ENCODE data around the gene ADAMTS14. TPM values are rescaled to one million over a fixed set of nuclear protein-coding genes. Genes with fewer than 3 reads are reported as not detected.

Gene ADAMTS14
- total RNA-seq, 2 experiments from 2014 or later: not detected

DNA sequence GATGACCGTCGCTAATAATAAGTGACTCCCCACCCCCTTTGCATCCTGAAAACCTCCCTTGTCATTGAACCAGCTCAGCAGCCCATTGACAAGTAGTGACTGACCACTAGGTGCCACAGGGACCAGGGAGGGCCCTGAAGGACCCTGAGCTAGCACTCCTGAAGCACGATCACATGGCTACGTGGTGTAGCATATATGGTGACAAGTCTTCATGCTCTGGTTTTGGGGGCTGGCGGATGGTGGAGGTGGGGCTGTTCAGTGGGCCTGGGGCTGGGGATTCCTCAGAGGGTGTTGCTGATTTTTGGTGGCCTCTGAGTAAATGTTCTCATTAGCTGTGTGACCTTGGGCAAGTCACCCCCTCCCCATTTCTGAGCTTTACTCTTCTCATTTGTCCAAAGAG lies 4.7 kb downstream of the ADAMTS14 start:
- no peaks in the 10 kb centered on the region for H3K9me3 Mint-ChIP-seq
- no peak for DNase-seq
- TF ChIP-seq, protein P1, sequence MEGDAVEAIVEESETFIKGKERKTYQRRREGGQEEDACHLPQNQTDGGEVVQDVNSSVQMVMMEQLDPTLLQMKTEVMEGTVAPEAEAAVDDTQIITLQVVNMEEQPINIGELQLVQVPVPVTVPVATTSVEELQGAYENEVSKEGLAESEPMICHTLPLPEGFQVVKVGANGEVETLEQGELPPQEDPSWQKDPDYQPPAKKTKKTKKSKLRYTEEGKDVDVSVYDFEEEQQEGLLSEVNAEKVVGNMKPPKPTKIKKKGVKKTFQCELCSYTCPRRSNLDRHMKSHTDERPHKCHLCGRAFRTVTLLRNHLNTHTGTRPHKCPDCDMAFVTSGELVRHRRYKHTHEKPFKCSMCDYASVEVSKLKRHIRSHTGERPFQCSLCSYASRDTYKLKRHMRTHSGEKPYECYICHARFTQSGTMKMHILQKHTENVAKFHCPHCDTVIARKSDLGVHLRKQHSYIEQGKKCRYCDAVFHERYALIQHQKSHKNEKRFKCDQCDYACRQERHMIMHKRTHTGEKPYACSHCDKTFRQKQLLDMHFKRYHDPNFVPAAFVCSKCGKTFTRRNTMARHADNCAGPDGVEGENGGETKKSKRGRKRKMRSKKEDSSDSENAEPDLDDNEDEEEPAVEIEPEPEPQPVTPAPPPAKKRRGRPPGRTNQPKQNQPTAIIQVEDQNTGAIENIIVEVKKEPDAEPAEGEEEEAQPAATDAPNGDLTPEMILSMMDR (IDR thresholded peaks at IDR 0.05): no peak
- H3K4me3 Mint-ChIP-seq: no peak overlapping the region
- peaks cover 30% of the 10 kb centered on the region for H3K27me3 Mint-ChIP-seq
- no peaks in the 10 kb centered on the region for H3K36me3 Mint-ChIP-seq (ENCODE audit: low read depth)
- H3K4me1 Mint-ChIP-seq (ENCODE audit: low read depth): peaks cover 8% of the 10 kb centered on the region
- H3K4me1 ChIP-seq (ENCODE audit: insufficient read depth, low read length): no peaks in the 10 kb centered on the region
- ATAC-seq (ENCODE audit: poor library complexity): no peak
- H3K27ac ChIP-seq (ENCODE audit: low read depth in 1 of 2, low read length in 2 of 2): no peak overlapping the region
- ChIA-PET POLR2A (no interaction called here), CTCF (no interaction called here)
- peaks cover 16 to 28% of the 10 kb centered on the region in 2 experiments for H3K27me3 ChIP-seq (ENCODE audit: control insufficient read depth in 1 of 2, insufficient read depth in 2 of 2, low read length in 2 of 2)
- H3K36me3 ChIP-seq (ENCODE audit: insufficient read depth, low read length): no peaks in the 10 kb centered on the region
- no peak overlapping the region for H3K4me3 ChIP-seq (ENCODE audit: low read length)
- H3K9me3 ChIP-seq (ENCODE audit: control insufficient read depth in 1 of 2, insufficient read depth in 1 of 2, low read length in 2 of 2): no peaks in the 10 kb centered on the region
- no peak overlapping the region for H3K27ac Mint-ChIP-seq
- intact Hi-C loops (cut with DNase I, micrococcal nuclease): loop anchor here in 1 of 2 experiments (10.0 kb wide), 1 partner anchor 112 kb away; no protein-coding TSS in a partner anchor

- intact Hi-C loops (cut with DNase I, micrococcal nuclease): loop anchor here in 1 of 2 experiments (10.0 kb wide), 1 partner anchor 113 kb away; no protein-coding TSS in a partner anchor
- H3K27me3 Mint-ChIP-seq: peaks cover 29% of the 10 kb centered on the region
- TF ChIP-seq, protein P1 (IDR thresholded peaks at IDR 0.05): no peak
- ChIA-PET POLR2A (no interaction called here), CTCF (no interaction called here)
- Histone ChIP-seq H3K9me3 (ENCODE audit: control insufficient read depth in 1 of 2, insufficient read depth in 1 of 2, low read length in 2 of 2) (no peaks in the 10 kb centered on the region), H3K27me3 (ENCODE audit: control insufficient read depth in 1 of 2, insufficient read depth in 2 of 2, low read length in 2 of 2) (peaks cover 15 to 27% of the 10 kb centered on the region in 2 experiments), H3K36me3 (ENCODE audit: insufficient read depth, low read length) (no peaks in the 10 kb centered on the region), H3K4me1 (ENCODE audit: insufficient read depth, low read length) (no peaks in the 10 kb centered on the region), H3K27ac (ENCODE audit: low read depth in 1 of 2, low read length in 2 of 2) (no peak overlapping the region), H3K4me3 (ENCODE audit: low read length) (no peak overlapping the region)
- H3K4me1 Mint-ChIP-seq (ENCODE audit: low read depth): peaks cover 8% of the 10 kb centered on the region
- no peak overlapping the region for H3K27ac Mint-ChIP-seq
- no peaks in the 10 kb centered on the region for H3K36me3 Mint-ChIP-seq (ENCODE audit: low read depth)
- ATAC-seq (ENCODE audit: poor library complexity): no peak
- no peaks in the 10 kb centered on the region for H3K9me3 Mint-ChIP-seq
- DNase-seq: no peak
- H3K4me3 Mint-ChIP-seq: no peak overlapping the region
These were observed 5.4 kb downstream of the ADAMTS14 start for GRCh38 chr10:70677620-70678249.

DNA sequence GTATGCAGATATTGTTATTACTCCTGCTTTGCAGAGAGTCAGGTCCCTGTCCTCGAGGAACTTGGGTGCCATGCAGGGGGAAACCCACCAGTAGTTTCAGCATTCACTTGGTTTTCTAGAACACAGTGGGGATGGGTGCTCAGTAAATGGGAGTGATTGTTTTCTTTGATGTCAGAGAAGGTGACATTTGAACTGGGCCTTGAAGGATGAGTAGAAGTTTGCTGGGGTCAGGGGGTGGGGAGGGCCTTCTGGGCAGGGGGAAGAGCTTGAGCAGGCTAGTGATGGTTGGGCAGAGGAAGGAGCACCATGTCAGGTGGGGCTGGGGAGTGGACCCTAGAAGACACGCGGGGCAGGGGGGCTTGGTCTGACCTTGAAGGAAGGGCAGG lies 5.9 kb downstream of the ADAMTS14 start:
- peaks cover 24% of the 10 kb centered on the region for H3K27me3 Mint-ChIP-seq
- intact Hi-C loops (cut with DNase I, micrococcal nuclease): loop anchor here in 1 of 2 experiments (10.0 kb wide), 1 partner anchor 113 kb away; no protein-coding TSS in a partner anchor

More for the DNA sequence above, 5.9 kb downstream of the ADAMTS14 start:
- no peak overlapping the region for H3K4me3 Mint-ChIP-seq
- peaks cover 3% of the 10 kb centered on the region for H3K4me1 Mint-ChIP-seq (ENCODE audit: low read depth)
- H3K27ac Mint-ChIP-seq: no peak overlapping the region
- TF ChIP-seq, protein P1 (IDR thresholded peaks at IDR 0.05): no peak
- ChIA-PET POLR2A (no interaction called here), CTCF (no interaction called here)
- Histone ChIP-seq H3K27ac (ENCODE audit: low read depth in 1 of 2, low read length in 2 of 2) (no peak overlapping the region), H3K36me3 (ENCODE audit: insufficient read depth, low read length) (no peaks in the 10 kb centered on the region), H3K9me3 (ENCODE audit: control insufficient read depth in 1 of 2, insufficient read depth in 1 of 2, low read length in 2 of 2) (no peaks in the 10 kb centered on the region), H3K4me1 (ENCODE audit: insufficient read depth, low read length) (no peaks in the 10 kb centered on the region), H3K4me3 (ENCODE audit: low read length) (no peak overlapping the region), H3K27me3 (ENCODE audit: control insufficient read depth in 1 of 2, insufficient read depth in 2 of 2, low read length in 2 of 2) (peaks cover 14 to 21% of the 10 kb centered on the region in 2 experiments)
- no peak for ATAC-seq (ENCODE audit: poor library complexity)
- no peaks in the 10 kb centered on the region for H3K36me3 Mint-ChIP-seq (ENCODE audit: low read depth)
- DNase-seq: no peak
- H3K9me3 Mint-ChIP-seq: no peaks in the 10 kb centered on the region
